GM23338 (cell line): ENCODE measurements around the gene SLC8A3. TPM values are rescaled to one million over a fixed set of nuclear protein-coding genes. Genes with fewer than 3 reads are reported as not detected.

Experiments
- CTCF ChIP-seq, 2 experiments: fragments of 200-600 bp in 1 of 2; sonication (generic) in 1 of 2; conservative IDR thresholded peaks; 2 replicates each; pipeline versions ENCODE4 v1.5.1 to v1.6.1; 2016 to 2017; ENCODE audit warnings: antibody characterized with exemption in 2 of 2, low read depth in 2 of 2, mild to moderate bottlenecking in 2 of 2, moderate library complexity in 1 of 2
- ETS1 ChIP-seq: IDR thresholded peaks from 2 replicates; pipeline ENCODE4 v1.6.1; 2016; ENCODE audit warnings: antibody characterized with exemption
- ZNF114 ChIP-seq: fragments of 250-450 bp; sonication (Bioruptor Pico); IDR thresholded peaks from 2 replicates; pipeline ENCODE4 v1.5.0; 2020; ENCODE audit warnings: mild to moderate bottlenecking, moderate library complexity
- ZNF462 ChIP-seq: fragments of 250-450 bp; sonication (Bioruptor Pico); IDR thresholded peaks from 2 replicates; pipeline ENCODE4 v1.5.0; 2020; ENCODE audit warnings: mild to moderate bottlenecking, moderate library complexity
- polyA plus RNA-seq: library from polyadenylated mRNA; unstranded; fragments of >200 nt; fragmentation: Nextera tagmentation; extraction: Ambion mirVana; gene quantifications from 2 replicates; pipeline ENCODE4 v1.2.1, GENCODE V29; 2016
- total RNA-seq: library from RNA; depleted of rRNA; stranded (reverse); fragments of >200 nt; shearing (Covaris generic); gene quantifications from 2 replicates; pipeline ENCODE4 v1.2.3, GENCODE V29; 2014; rRNA removed

SLC8A3 gene
- total and polyA plus RNA-seq, 2 experiments from 2014 or later = 0.82 to 2.0 TPM

GRCh38 chr14:69996216-69996615 lies 192.5 kb downstream of the SLC8A3 start (continued):
- no peak for TF ChIP-seq ZNF462 (CRISPR knock-in tag)
- TF ChIP-seq CTCF (conservative IDR thresholded peaks at IDR 0.05; ENCODE audit: low read depth in 2 of 2) = no peak
- no peak for TF ChIP-seq ETS1
- TF ChIP-seq ZNF114 (CRISPR knock-in tag) = no peak

Other genes starting within 250 kb of the SLC8A3 start
- gene COX16, start 170.7 kb upstream of the SLC8A3 start, total RNA-seq = 41.5 and 44.0 TPM in 2 replicates
- 238 and 247 TPM in 2 replicates for gene COX16, start 170.7 kb upstream of the SLC8A3 start, polyA plus RNA-seq
- 22.3 and 24.2 TPM in 2 replicates for gene SYNJ2BP, start 228.1 kb upstream of the SLC8A3 start, total RNA-seq
- 36.4 and 48.2 TPM in 2 replicates for gene SYNJ2BP, start 228.1 kb upstream of the SLC8A3 start, polyA plus RNA-seq